ENCODE data around the gene CTCF.

The CTCF gene

DNA sequence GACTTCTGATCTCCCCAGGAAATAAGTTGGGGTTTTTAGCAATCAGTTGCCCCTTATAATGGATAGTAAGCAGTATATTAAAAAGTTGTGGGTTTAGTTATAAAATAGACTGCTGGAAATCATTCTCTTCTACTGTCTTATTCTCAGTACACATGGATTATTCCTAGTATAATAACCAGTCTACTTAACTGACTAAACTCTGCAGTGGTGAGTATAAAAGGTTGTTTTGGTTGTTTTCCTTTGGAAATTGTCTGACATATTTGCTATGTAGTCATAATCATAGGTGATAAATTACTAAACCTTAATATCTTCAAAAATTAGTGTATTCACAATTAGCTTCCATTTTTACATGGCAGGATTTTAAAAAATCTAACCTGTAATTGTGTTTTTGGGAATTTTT lies 31.4 kb downstream of the CTCF start:
- Histone ChIP-seq H4K20me1 (ENCODE audit: insufficient read depth, low read length, poor library complexity, severe bottlenecking) (peaks cover 72% of the 10 kb centered on the region), H3K9ac (ENCODE audit: low read depth, low read length, poor library complexity, severe bottlenecking) (no peak overlapping the region), H3K4me3 (ENCODE audit: low read length, poor library complexity, severe bottlenecking) (no peak overlapping the region), H3K27me3 (ENCODE audit: insufficient read depth, low read length, poor library complexity, severe bottlenecking) (no peaks in the 10 kb centered on the region), H3F3A (ENCODE audit: low read depth) (no peaks in the 10 kb centered on the region), H2AFZ (ENCODE audit: low read length) (no peak overlapping the region), H3K4me2 (ENCODE audit: low read depth, low read length, poor library complexity, severe bottlenecking) (no peak overlapping the region), H3K4me1 (ENCODE audit: insufficient read depth, low read length, poor library complexity, severe bottlenecking) (no peaks in the 10 kb centered on the region), H3K9me3 (ENCODE audit: insufficient read depth, low read depth, low read length) (no peaks in the 10 kb centered on the region), H3K79me2 (ENCODE audit: insufficient read depth, low read length) (peaks cover 55% of the 10 kb centered on the region), H3K9me2 (replicated peaks; ENCODE audit: low read depth, low read length) (no peaks in the 10 kb centered on the region), H3K36me3 (ENCODE audit: insufficient read depth, low read length) (peaks cover 35% of the 10 kb centered on the region; the same call in 1 of the 2 replicates)
- TF ChIP-seq EZH2phosphoT487 (IDR thresholded peaks at IDR 0.05; ENCODE audit: borderline replicate concordance) = no peak
- TF ChIP-seq, protein P1, sequence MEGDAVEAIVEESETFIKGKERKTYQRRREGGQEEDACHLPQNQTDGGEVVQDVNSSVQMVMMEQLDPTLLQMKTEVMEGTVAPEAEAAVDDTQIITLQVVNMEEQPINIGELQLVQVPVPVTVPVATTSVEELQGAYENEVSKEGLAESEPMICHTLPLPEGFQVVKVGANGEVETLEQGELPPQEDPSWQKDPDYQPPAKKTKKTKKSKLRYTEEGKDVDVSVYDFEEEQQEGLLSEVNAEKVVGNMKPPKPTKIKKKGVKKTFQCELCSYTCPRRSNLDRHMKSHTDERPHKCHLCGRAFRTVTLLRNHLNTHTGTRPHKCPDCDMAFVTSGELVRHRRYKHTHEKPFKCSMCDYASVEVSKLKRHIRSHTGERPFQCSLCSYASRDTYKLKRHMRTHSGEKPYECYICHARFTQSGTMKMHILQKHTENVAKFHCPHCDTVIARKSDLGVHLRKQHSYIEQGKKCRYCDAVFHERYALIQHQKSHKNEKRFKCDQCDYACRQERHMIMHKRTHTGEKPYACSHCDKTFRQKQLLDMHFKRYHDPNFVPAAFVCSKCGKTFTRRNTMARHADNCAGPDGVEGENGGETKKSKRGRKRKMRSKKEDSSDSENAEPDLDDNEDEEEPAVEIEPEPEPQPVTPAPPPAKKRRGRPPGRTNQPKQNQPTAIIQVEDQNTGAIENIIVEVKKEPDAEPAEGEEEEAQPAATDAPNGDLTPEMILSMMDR (conservative IDR thresholded peaks at IDR 0.05; ENCODE audit: low read length) = no peak

DNA sequence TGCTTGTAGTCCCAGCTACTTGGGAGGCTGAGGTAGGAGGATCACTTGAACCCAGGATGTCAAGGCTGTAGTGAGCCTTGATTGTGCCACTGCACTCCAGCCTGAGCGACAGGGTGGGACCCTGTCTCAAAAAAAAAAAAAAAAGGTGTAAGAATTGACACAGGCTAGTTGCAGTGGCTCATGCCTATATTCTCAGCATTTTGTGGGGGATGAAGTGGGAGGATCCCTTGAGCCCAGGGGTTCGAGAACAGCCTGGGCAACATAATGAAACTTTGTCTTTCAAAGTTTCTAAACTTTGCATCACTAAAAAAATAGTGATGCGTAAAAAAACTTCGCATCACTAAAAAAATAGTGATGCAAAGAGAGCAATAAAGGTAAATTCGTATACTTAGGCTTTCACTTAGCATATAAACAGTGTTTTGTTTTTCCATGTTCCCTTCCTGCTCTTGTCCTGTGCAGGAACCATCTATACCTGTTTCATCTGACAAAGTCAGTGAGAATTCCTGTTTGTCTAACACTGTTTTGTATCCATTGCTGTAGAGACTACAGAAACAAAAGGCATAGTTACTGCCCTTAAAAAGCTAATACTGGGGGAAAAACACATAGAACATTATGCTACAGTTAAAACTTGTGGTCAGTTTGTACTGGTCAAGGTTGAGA lies 32.1 kb downstream of the CTCF start:
- H4K20me1 ChIP-seq (ENCODE audit: insufficient read depth, low read length, poor library complexity, severe bottlenecking) = peaks cover 76% of the 10 kb centered on the region
- no peak overlapping the region for H3K4me2 ChIP-seq (ENCODE audit: low read depth, low read length, poor library complexity, severe bottlenecking)
- H2AFZ ChIP-seq (ENCODE audit: low read length) = no peak overlapping the region
- no peak overlapping the region for H3K4me3 ChIP-seq (ENCODE audit: low read length, poor library complexity, severe bottlenecking)
- no peaks in the 10 kb centered on the region for H3K9me2 ChIP-seq (replicated peaks; ENCODE audit: low read depth, low read length)
- TF ChIP-seq, protein P1 (conservative IDR thresholded peaks at IDR 0.05; ENCODE audit: low read length) = no peak
- no peak for TF ChIP-seq EZH2phosphoT487 (IDR thresholded peaks at IDR 0.05; ENCODE audit: borderline replicate concordance)
- no peak overlapping the region for H3K9ac ChIP-seq (ENCODE audit: low read depth, low read length, poor library complexity, severe bottlenecking)
- H3K4me1 ChIP-seq (ENCODE audit: insufficient read depth, low read length, poor library complexity, severe bottlenecking) = no peaks in the 10 kb centered on the region
- no peaks in the 10 kb centered on the region for H3K27me3 ChIP-seq (ENCODE audit: insufficient read depth, low read length, poor library complexity, severe bottlenecking)
- H3K36me3 ChIP-seq (ENCODE audit: insufficient read depth, low read length) = peaks cover 40% of the 10 kb centered on the region; the same call in 1 of the 2 replicates
- no peaks in the 10 kb centered on the region for H3F3A ChIP-seq (ENCODE audit: low read depth)
- H3K9me3 ChIP-seq (ENCODE audit: insufficient read depth, low read depth, low read length) = no peaks in the 10 kb centered on the region
- peaks cover 62% of the 10 kb centered on the region for H3K79me2 ChIP-seq (ENCODE audit: insufficient read depth, low read length)

DNA sequence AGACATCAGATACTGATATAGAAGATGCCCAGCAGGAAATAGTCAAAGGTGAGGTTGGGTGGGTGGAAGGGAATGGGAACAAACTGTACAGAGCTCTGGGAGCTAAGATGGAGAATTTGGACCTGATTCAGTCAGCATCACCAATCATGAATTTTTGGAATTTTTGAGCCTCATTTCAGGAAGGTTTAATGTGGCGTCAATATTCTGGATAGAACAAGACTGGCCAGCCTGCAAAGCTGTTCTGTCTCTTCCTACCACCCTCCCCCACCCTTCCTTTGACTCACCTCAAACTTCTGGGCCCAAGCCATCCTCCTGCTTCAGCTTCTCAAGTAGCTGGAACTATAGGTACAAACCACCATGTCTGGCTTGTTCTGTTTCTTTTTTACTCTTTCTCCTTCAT lies 32.6 kb downstream of the CTCF start:
- Histone ChIP-seq H3K9me3 (ENCODE audit: insufficient read depth, low read depth, low read length) (no peaks in the 10 kb centered on the region), H3K4me2 (ENCODE audit: low read depth, low read length, poor library complexity, severe bottlenecking) (no peak overlapping the region), H3K36me3 (ENCODE audit: insufficient read depth, low read length) (peaks cover 46% of the 10 kb centered on the region; the same call in 1 of the 2 replicates), H3K9me2 (replicated peaks; ENCODE audit: low read depth, low read length) (no peaks in the 10 kb centered on the region), H3F3A (ENCODE audit: low read depth) (no peaks in the 10 kb centered on the region), H3K27me3 (ENCODE audit: insufficient read depth, low read length, poor library complexity, severe bottlenecking) (no peaks in the 10 kb centered on the region), H3K4me3 (ENCODE audit: low read length, poor library complexity, severe bottlenecking) (no peak overlapping the region), H3K9ac (ENCODE audit: low read depth, low read length, poor library complexity, severe bottlenecking) (no peak overlapping the region), H2AFZ (ENCODE audit: low read length) (no peak overlapping the region), H3K79me2 (ENCODE audit: insufficient read depth, low read length) (peaks cover 67% of the 10 kb centered on the region), H3K4me1 (ENCODE audit: insufficient read depth, low read length, poor library complexity, severe bottlenecking) (no peaks in the 10 kb centered on the region), H4K20me1 (ENCODE audit: insufficient read depth, low read length, poor library complexity, severe bottlenecking) (peaks cover 81% of the 10 kb centered on the region)
- TF ChIP-seq, protein P1 (conservative IDR thresholded peaks at IDR 0.05; ENCODE audit: low read length) = no peak
- TF ChIP-seq EZH2phosphoT487 (IDR thresholded peaks at IDR 0.05; ENCODE audit: borderline replicate concordance) = no peak
